Measurements from ENCODE around the gene AP5S1.

The AP5S1 gene

GRCh38 chr20:3819411-3820047 is 818 bp upstream of the AP5S1 start:
- DNase-seq (ENCODE audit: low read depth): no peak
- TF ChIP-seq CTCF (IDR thresholded peaks at IDR 0.05; ENCODE audit: insufficient read depth, low read depth, low read length, missing control alignments): no peak
- H3K4me3 ChIP-seq (ENCODE audit: low read length): peak overlapping the region; percentile 84

- no peak for TF ChIP-seq CTCF (IDR thresholded peaks at IDR 0.05; ENCODE audit: insufficient read depth, low read depth, low read length, missing control alignments)
- peak overlapping the region; percentile 84 for H3K4me3 ChIP-seq (ENCODE audit: low read length)
These were observed 767 bp downstream of the AP5S1 start for GRCh38 chr20:3820901-3821727.

GRCh38 chr20:3821996-3822395 is 1.6 kb downstream of the AP5S1 start:
- DNase-seq (ENCODE audit: low read depth): no peak
- H3K4me3 ChIP-seq (ENCODE audit: low read length): no peak overlapping the region
- TF ChIP-seq CTCF (IDR thresholded peaks at IDR 0.05; ENCODE audit: insufficient read depth, low read depth, low read length, missing control alignments): no peak

More at GRCh38 chr20:3820901-3821727, 767 bp downstream of the AP5S1 start:
- DNase-seq (ENCODE audit: low read depth): no peak

GRCh38 chr20:3823881-3824280 is 3.5 kb downstream of the AP5S1 start:
- TF ChIP-seq CTCF (IDR thresholded peaks at IDR 0.05; ENCODE audit: insufficient read depth, low read depth, low read length, missing control alignments): no peak
- DNase-seq (ENCODE audit: low read depth): no peak
- no peak overlapping the region for H3K4me3 ChIP-seq (ENCODE audit: low read length)

GRCh38 chr20:3825526-3825925 is 5.2 kb downstream of the AP5S1 start:
- TF ChIP-seq CTCF (IDR thresholded peaks at IDR 0.05; ENCODE audit: insufficient read depth, low read depth, low read length, missing control alignments): no peak
- H3K4me3 ChIP-seq (ENCODE audit: low read length): no peak overlapping the region
- DNase-seq (ENCODE audit: low read depth): no peak

GRCh38 chr20:3826420-3826819 is 6.1 kb downstream of the AP5S1 start:
- no peak for TF ChIP-seq CTCF (IDR thresholded peaks at IDR 0.05; ENCODE audit: insufficient read depth, low read depth, low read length, missing control alignments)

More at GRCh38 chr20:3826420-3826819, 6.1 kb downstream of the AP5S1 start:
- no peak overlapping the region for H3K4me3 ChIP-seq (ENCODE audit: low read length)
- DNase-seq (ENCODE audit: low read depth): no peak

Measured in epithelial cell of esophagus (primary cell).